Cardiac muscle cell (in vitro differentiated cells and primary cell): ENCODE results near the gene CAMSAP1. TPM values are rescaled to one million over a fixed set of nuclear protein-coding genes. Genes with fewer than 3 reads are reported as not detected.

Experiments
- DNase-seq, 2 donors: peaks; one replicate each; pipeline versions ENCODE4 v3.0.0 to v3.0.0-alpha.2; 2010 to 2017; ENCODE audit warnings: low read depth in 1 of 2, low spot score in 1 of 2
- H3K27ac ChIP-seq: fragments of 200-600 bp; sonication (generic); 2 replicates; pipeline ENCODE4 v1.5.1; 2016
- H3K27me3 ChIP-seq: fragments of 200-600 bp; sonication (generic); 2 replicates; pipeline ENCODE4 v1.6.0; 2016; ENCODE audit warnings: control low read depth
- H3K36me3 ChIP-seq: fragments of 200-600 bp; sonication (generic); 2 replicates; pipeline ENCODE4 v1.5.1; 2016; ENCODE audit warnings: control low read depth
- H3K4me1 ChIP-seq: fragments of 200-600 bp; sonication (generic); 2 replicates; pipeline ENCODE4 v1.8.1; 2017; ENCODE audit warnings: low read depth, mild to moderate bottlenecking, mixed run types
- H3K4me3 ChIP-seq: fragments of 200-600 bp; sonication (generic); 2 replicates; pipeline ENCODE4 v1.5.1; 2016; ENCODE audit warnings: mild to moderate bottlenecking
- H3K9me3 ChIP-seq: fragments of 200-600 bp; sonication (generic); 2 replicates; pipeline ENCODE4 v1.5.1; 2017; ENCODE audit warnings: low read depth, mild to moderate bottlenecking, control low read depth
- polyA plus RNA-seq: library from polyadenylated mRNA; unstranded; fragments of >200 nt; fragmentation: Nextera tagmentation; extraction: Ambion mirVana; gene quantifications from 2 replicates; pipeline ENCODE4 v1.2.1, GENCODE V29; 2016
- total RNA-seq: library from RNA; depleted of rRNA; stranded (reverse); fragments of >200 nt; gene quantifications from 2 replicates; pipeline ENCODE4 v1.2.3, GENCODE V29; 2016
- TF ChIP-seq, protein P1 (sequence below): IDR thresholded peaks from 2 replicates; pipeline ENCODE4 v1.5.1; 2012; ENCODE audit warnings: low read depth, mild to moderate bottlenecking, low read length

Gene CAMSAP1
- total and polyA plus RNA-seq, 2 experiments from 2014 or later, result 7.8 to 64.1 TPM

DNA sequence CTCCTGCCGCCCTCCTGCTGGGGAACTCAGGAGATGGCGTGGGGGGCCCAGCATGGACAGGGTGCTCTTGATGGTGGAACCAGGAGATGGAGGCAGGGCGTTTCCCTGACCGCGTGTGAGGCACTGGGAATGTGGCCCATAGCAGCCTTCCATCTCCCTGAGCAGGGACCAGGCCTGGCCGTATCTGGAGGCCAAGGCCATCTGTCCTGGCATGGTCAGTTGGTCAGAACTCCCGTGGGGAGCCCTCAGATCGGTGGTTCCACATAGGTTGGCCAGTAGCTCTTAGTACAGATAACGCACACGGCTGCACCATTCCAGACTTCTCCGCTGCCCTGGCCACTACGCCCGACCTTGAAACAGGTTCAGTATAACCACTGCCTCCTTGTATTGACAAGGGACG, 127.8 kb downstream of the CAMSAP1 start:
- H3K4me1 ChIP-seq, result no peaks in the 10 kb centered on the region
- TF ChIP-seq, protein P1, sequence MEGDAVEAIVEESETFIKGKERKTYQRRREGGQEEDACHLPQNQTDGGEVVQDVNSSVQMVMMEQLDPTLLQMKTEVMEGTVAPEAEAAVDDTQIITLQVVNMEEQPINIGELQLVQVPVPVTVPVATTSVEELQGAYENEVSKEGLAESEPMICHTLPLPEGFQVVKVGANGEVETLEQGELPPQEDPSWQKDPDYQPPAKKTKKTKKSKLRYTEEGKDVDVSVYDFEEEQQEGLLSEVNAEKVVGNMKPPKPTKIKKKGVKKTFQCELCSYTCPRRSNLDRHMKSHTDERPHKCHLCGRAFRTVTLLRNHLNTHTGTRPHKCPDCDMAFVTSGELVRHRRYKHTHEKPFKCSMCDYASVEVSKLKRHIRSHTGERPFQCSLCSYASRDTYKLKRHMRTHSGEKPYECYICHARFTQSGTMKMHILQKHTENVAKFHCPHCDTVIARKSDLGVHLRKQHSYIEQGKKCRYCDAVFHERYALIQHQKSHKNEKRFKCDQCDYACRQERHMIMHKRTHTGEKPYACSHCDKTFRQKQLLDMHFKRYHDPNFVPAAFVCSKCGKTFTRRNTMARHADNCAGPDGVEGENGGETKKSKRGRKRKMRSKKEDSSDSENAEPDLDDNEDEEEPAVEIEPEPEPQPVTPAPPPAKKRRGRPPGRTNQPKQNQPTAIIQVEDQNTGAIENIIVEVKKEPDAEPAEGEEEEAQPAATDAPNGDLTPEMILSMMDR, result no peak

DNA sequence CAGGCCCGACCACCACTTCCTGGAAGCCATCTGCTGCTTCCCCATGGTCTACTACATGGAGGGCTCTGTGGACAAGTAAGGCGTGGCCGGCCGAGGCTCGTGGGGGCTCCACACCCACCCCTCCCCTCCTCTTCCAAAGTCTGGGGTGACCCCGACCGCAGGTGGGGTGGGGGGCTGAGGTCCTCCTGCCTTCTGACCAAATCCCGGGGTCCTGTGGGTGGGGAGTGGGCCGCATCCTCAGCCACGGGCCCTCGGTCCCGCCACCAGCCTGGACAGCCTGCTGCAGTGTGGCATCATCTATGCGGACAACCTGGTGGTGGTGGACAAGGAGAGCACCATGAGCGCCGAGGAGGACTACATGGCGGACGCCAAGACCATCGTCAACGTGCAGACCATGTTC, 128.9 kb downstream of the CAMSAP1 start:
- no peak overlapping the region for H3K27ac ChIP-seq
- H3K9me3 ChIP-seq, result no peaks in the 10 kb centered on the region
- H3K4me3 ChIP-seq, result no peak overlapping the region
- no peaks in the 10 kb centered on the region for H3K36me3 ChIP-seq
- TF ChIP-seq, protein P1, result no peak
- DNase-seq, result no peak
- H3K4me1 ChIP-seq, result no peaks in the 10 kb centered on the region
- no peaks in the 10 kb centered on the region for H3K27me3 ChIP-seq

More for the DNA sequence above, 127.8 kb downstream of the CAMSAP1 start:
- no peak for DNase-seq
- Histone ChIP-seq H3K27ac (no peak overlapping the region), H3K36me3 (no peaks in the 10 kb centered on the region), H3K27me3 (no peaks in the 10 kb centered on the region), H3K9me3 (no peaks in the 10 kb centered on the region), H3K4me3 (no peak overlapping the region)

DNA sequence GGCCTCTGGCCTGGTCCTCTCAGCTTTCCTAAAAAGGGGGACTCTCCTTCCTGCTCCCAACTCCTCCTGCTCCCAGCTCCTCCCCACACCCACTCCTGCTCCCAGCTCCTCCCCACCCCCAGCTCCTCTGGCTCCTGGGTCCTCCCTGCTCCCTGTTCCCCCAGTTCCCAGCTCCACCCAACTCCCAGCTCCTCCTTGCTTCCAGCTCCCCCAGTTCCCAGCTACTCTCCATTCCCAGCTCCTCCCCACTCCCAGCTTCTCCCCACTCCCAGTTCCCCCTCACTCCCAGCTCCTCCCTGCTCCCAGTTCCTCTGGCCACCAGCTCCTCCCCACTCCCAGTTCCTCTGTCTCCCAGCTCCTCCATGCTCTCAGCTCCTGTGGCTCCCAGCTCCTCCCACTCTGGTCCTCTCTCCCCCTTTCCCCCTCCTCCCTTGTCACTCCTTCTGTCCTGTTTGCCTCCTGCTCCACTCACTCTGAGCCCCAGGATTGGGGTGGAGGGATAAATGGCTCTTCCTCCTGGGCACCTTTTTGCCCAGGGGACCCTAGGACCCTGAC, 129.6 kb downstream of the CAMSAP1 start:
- H3K4me3 ChIP-seq, result no peak overlapping the region
- H3K4me1 ChIP-seq, result no peaks in the 10 kb centered on the region
- no peaks in the 10 kb centered on the region for H3K27me3 ChIP-seq
- no peak overlapping the region for H3K27ac ChIP-seq
- TF ChIP-seq, protein P1, result no peak
- no peaks in the 10 kb centered on the region for H3K9me3 ChIP-seq
- DNase-seq, result no peak
- H3K36me3 ChIP-seq, result no peaks in the 10 kb centered on the region

DNA sequence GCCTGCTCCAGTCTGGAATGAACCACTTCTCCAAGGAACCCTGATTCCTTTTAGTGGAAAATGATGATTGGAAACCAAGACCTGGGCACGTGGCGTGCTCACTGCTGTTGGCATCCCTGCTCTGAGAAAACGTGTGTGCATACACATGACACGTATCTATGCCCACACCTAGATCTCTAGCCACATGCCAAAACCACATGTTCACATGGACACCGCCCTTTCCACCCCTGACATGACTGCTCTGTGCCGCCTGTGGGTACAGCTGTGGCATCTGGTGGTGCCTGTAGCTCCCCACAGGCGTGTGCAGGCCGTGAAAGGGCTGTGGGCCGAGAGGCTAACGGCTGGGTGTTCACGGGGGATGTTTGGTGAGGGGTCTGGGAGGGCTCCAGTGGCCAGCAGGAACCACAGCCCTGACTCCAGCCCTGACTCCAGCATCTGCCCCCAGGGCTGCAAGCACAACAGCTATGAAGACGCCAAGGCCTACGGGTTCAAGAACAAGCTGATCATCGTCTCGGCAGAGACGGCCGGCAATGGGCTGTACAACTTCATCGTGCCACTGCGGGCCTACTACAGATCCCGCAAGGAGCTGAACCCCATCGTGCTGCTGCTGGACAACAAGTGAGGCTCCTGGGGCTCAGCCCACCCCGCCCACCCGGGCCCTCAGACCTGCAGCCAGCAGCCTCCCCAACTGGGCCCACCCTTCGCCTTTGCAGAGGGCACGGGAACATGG, 130.3 kb downstream of the CAMSAP1 start:
- no peaks in the 10 kb centered on the region for H3K4me1 ChIP-seq
- no peaks in the 10 kb centered on the region for H3K27me3 ChIP-seq
- H3K36me3 ChIP-seq, result no peaks in the 10 kb centered on the region
- no peaks in the 10 kb centered on the region for H3K9me3 ChIP-seq
- TF ChIP-seq, protein P1, result no peak
- DNase-seq, result no peak
- no peak overlapping the region for H3K27ac ChIP-seq
- no peak overlapping the region for H3K4me3 ChIP-seq

DNA sequence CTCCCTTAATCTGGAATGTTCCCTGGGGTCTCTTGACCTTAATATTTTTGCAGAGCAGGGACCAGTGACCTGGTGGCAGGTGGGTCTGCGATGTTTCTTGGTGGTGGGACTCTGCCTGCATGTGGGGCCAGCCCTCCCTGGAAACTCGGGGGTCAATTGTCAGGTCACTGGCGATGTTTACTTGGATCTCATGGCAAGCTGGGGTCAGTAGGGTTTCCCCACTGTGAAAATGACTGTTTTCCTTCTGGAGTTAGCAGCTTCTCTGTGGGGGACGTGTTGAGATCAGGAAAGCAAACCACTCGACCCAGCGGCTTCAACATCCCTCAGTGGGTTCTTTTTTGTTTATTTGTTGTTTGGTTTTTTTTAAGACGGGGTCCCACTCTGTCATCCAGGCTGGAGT, 131.4 kb downstream of the CAMSAP1 start:
- no peak for DNase-seq
- Histone ChIP-seq H3K4me3 (no peak overlapping the region), H3K9me3 (no peaks in the 10 kb centered on the region), H3K36me3 (no peaks in the 10 kb centered on the region), H3K27me3 (no peaks in the 10 kb centered on the region), H3K4me1 (no peaks in the 10 kb centered on the region), H3K27ac (no peak overlapping the region)
- TF ChIP-seq, protein P1, result no peak
